HG02884 (cell line): Measurements from ENCODE around the gene RGL3.
"Not testable (repeated sequence)": the region's sequence is repeated elsewhere in the genome, so short reads cannot be mapped to it uniquely, and the experiment has no call there.

ENCODE experiments used
- ATAC-seq: cut with Tn5 transposase; IDR thresholded peaks from one replicate; pipeline ENCODE4 v1.9.1; 2021; ENCODE audit warnings: mild to moderate bottlenecking, moderate library complexity; ENCODE audit not compliant: unreplicated experiment

The RGL3 gene

DNA sequence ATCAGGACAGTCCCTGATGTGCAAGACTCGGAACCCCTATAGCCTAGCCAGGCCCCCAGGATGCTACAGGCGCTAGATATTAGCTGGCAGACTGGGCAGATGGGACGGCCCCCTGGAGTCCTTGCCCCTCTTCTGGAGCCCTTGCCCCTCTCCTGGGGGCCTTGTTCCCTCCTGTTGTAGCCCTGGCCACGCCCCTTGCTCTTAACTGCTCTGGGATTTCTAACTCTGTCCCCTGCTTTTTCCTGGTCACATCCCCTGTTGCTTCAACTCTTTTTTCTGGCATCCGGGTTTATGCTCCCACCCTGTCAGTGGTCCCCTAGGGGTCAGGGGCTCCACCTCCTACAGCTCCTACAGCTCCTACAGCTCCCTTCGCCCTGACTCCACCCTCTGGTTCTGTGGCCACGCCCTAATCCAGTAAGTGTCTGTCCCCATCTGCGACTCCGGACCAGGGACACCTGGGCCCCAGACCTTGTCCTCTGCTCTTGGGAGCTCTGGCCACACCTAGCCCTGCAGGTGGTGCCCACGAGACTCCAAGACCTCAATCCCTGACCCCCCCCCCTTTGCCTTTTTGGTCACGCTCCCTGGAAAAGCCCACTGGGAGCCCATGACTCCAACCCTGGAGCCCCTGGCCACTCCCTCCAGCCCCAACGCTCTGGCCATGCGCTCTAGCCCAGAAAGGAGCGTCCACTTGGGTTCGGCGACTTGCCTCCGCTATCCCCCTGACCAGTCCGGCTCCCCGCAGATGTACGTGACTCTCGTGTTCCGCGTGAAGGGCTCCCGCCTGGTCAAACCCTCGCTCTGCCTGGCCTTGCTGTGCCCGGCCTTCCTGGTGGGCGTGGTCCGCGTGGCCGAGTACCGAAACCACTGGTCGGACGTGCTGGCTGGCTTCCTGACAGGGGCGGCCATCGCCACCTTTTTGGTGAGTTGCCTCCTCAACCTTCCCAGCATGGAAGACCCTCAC lies 57.1 kb downstream of the RGL3 start:
- ATAC-seq, result no peak

DNA sequence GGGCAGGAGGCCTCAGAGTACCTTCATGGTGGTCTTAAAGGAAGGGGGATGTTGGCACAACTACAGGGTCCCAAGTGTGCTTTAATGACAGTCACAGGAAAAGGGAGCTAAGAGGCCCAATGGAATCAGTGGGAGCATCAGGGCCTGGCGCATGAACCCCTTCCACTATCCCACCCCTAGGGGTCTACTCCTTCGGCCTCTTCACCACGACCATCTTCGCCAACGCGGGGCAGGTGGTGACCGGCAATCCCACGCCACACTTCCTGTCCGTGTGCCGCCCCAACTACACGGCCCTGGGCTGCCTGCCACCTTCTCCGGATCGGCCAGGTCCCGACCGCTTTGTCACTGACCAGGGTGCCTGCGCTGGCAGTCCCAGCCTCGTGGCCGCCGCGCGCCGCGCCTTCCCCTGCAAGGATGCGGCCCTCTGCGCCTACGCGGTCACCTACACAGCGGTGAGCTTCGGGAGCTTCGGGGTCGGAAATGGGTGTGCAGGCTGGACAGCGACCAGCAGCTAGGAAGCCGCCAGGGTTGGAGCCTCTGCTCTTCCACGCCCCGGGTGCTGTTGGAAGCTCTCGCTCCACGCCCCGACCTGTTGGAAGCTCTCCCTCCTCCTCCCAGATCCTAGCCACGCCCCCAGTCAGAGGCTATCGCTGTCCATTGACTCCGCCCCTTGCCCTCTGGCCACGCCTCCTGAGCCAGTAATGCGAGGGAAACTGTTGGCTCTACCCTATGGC lies 57.9 kb downstream of the RGL3 start:
- no peak for ATAC-seq

DNA sequence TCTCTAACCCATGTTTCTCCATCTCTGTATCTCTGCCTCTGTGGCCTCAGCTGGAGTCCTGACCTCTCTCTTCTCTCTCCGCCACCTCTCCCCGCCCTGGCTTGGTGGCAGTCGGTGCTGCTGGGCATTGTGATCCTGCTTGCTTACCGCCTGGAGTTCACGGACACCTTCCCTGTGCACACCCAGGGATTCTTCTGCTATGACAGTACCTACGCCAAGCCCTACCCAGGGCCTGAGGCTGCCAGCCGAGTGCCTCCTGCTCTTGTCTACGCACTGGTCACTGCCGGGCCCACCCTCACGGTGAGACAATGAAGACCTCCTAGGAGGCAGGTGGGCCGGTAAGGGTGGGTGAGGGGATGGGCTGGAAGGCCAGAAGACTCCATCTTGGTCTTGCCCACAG lies 59.7 kb downstream of the RGL3 start:
- ATAC-seq, result no peak

DNA sequence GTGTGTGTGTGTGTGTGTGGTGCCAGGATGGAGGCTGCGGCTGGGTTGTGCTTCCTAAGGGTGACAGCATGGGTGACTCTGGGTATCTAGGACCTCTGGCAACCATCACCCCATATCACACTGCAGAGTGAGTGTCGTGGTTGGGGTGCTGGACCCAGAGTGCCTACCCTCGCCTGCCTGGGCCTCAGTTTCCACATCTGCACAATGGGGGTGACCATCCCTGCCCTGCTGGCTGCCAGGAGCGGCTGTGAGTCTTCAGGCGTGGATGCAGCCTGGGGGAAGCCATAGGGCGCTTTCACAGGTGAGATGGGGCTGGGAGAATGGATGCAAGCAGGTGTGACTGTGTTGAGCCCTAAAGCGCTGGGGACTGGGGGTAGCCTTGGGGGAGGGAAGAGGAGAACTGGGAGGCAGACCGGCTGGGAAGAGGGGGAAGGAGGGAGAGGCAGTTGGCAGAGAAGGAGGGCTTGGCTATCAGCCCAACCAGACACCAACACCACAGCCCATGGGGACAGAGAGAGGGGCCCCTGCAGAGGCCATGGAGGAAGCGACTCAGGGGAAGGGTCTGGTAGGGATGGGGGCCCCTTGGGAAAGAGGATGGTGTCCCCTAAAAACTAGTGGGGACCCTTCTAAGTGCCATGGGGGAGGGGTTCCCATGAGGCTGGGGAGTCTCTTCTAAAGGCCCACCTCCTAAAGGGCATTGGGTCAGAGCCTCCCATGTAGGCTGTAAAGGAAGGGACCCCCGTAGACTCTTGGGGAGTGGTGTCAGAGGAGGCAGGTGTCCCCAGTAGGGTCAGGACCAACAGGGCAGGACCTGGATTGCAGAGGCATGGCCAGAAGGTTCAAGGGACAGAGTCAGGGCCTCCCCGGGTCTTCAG lies 62.2 kb downstream of the RGL3 start:
- ATAC-seq, result no peak

DNA sequence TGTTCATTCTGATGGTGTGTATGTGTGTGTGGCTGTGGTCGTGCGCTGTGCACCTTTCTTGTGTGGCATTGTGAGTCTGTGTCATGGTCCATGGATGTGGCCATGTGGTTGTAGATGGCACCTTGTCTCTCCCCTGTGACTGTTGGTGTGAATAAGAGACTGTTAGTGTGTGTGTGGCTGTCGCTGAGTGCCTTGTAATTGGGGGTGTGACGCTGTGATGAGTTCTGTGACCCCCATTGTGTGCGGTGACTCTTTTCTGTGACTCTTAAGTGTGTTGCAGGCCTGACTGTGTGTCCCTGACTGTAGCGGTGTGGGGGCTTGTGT lies 63.1 kb downstream of the RGL3 start:
- no peak for ATAC-seq

DNA sequence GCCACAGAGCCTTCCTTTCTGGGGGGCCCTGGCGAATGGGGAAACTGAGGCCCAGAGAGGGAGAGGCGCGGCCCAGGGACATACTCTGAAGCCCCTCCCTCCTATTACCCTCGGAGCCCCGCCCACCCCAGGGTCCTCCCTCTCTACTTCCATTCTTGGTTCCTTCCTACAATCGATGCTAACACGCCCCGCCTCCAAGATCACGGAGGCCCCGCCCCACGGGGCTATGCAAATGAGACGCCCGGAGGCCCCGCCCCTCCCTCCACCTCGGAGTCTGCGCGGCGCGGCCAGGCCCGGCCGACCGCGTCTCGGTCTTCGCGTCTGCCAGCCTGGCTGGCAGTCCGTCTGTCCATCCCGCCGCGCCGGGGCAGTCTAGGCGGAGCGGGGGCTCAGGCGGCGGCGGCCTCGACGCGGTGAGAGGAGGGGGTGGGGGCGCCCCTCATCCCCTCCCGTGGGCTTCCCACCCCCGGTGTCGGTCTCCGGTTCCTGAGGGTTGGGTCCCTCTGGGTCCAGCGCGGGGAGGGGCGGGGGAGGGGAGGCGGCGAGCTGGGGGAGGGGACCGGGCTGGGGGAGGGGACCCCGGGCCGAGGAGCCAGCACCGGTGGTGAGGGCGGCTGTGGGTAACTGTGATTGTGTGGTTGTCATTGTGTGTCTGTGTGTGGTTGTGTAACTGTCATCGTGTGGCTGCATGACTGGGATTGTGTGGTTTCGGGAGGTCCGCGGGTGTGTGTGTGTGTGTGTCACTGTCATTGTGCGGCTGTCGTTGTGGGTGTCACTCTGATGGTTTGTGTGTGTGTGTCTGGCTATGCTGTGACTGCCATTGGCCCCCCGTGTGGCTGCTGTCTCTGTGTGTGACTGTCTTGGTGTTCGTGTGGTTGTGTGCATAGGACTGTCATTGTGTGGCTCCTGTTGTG lies 63.7 kb downstream of the RGL3 start, which contains the start of gene PLPPR2:
TSS of gene PLPPR2 (plus strand) at position 273 of the 914 bp plus-strand sequence. CDS start 2,242 bp downstream, outside the sequence.
- no peak for ATAC-seq

DNA sequence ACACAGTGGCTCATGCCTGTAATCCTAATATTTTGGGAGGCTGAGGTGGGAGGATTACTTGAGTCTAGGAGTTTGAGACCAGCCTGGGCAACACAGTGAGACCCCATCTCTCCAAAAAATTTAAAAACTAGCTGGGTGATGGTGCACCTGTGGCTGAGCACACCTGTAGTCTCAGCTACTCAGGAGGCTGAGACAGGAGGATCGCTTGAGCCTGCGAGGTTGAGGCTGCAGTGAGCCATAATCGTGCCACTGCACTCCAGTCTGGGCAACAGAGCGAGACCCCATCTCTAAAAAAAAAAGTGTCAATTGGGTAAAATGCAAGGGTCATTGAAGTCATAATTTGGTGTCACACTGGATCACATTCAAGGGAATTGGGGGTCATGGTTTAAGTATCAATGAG lies 65.0 kb downstream of the RGL3 start:
- not testable (repeated sequence) for ATAC-seq

DNA sequence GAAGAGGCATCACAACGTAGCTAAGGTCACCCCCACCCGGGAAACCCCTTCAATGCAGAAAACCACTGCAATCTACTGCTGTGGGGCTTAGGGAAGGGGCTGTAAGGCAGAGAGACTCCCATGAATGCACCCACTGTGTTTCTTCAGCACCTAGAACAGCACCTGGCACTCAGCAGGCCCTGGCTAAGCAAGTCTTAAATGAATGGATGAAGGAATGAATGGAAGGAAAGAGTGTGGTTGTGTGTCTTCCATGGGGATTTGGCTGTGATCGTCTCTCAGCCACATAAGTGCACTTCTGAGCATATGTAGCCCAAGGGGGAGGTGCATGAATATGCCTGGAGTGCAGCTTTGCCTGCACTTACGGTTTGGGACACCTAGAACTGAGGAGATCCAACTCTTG lies 69.9 kb downstream of the RGL3 start:
- ATAC-seq, result no peak

DNA sequence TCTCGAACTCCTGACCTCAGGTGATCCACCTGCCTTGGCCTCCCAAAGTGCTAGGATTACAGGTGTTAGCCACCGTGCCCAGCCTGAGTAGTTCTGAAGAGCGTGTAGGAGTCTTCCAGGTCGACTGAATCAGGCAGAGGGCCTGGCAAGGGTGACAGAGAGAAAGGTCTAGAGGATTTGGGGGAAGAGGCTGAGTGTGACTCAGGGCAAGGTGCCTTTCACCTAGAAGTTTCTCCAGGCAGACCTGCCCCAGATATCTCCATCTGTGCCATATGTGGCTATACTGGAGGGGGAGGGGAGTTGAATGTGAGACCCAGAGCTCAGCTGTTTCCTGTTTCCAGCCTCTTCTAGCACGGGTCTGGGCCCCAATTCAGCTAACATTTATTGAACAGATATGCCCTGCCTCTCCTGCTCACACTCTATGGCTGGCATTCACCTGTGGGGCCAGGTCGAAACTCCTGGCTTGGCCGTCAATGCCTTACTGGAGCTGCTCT lies 71.5 kb downstream of the RGL3 start:
- no peak for ATAC-seq

DNA sequence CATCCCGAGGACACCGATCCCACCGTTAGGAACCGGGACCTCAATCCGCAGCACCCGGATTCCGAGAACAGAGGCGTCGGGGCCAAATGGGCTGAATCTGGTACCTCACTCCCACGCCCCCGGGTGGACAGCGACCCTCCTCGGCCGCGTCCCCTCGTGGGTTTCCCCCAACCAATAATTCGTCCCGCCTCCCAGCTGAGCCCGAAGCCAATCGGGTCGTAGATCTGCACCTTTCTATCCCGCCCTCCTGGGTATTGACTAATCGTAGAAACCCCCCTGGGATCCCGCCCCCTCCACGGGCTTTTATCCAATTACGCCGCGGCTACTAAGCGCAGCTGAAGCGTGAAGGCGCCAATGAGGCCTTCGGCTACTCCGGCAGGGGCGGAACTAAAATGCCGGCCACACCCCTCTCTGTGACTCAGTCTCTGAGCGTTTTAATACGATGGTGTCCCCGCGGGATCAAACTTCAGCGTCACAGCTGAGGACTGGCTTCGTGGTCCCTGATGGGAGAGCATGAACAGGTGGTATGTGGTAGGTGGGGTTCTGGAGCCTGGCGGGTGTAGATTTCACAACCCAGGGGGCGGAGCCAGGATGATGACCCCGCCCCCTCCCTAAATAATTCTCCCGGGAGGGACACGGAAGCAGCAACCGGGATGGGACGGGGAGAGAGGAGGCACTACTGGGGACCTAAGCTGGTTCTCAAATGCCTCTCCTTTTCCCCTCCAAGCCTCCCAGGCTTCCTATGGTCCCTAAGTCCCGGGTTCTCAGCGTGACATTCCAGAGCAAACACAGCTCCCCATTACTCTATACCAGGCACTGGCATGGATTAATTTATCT lies 72.8 kb downstream of the RGL3 start, which contains the start of the genes CCDC159 and TMEM205:
TSS of gene CCDC159 (plus strand) at position 416 of the 837 bp plus-strand sequence. CDS start at position 504, 88 bp downstream.
TSS of gene TMEM205 (minus strand) at position 165 of the 837 bp plus-strand sequence. CDS start 649 bp downstream, outside the sequence.
- ATAC-seq, result peak; percentile 87

DNA sequence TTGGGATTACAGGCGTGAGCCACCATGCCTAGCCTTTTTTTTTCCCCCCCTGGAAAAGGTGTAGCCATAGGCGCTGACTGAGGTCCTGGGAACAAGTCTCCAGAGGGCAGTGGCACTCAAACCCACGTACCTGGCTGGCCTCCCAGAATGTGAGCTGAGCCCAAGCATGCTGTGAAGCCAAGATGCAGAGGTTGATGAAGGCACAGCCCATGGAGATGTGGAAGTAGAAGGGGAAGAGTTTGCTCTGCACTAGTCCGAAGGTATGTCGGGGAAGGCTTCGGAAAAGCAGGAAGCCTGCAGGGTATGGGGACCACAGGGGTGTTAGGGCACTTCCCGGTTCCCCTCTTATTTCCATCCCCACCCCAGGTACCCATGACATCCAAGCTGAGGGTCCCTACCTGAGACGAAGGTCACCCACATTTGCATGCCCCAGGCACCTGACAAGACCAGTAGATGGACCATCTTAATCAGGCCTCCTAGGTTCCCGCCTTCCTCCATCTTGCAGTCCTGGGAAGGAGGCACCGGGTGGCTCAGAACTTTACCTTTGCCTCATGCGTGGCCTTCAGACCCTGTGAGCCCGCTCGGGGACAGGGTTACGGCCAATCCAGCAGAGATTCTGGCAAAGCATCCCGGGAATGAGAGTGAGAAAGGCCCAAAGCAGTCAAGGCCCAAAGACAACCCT lies 73.9 kb downstream of the RGL3 start:
- no peak for ATAC-seq
